ENCODE data around the gene CCDC88A.

CCDC88A gene

DNA sequence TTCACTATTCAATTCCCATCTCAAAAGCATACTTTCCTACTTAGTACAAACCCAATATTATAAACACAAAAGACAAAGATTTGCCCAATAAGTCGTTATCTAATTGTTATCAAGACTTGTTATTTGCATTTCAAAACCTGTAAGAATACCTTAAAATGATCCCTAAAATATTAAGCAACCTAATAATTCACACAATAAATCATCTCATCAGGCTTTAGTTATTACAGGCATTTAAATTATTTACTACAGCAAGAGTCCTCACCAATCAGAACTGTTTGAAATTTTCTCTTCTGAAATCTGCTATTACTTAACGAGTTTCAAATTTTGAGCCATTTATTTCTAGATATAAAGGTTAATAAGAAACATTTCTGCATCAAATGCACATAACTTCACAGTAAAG, 1.6 kb downstream of the CCDC88A start:
- TF ChIP-seq GATA1 (IDR thresholded peaks at IDR 0.05; ENCODE audit: low read depth, low read length) = no peak
- DNase-seq = peak in 1 of 2 experiments; percentile 44

DNA sequence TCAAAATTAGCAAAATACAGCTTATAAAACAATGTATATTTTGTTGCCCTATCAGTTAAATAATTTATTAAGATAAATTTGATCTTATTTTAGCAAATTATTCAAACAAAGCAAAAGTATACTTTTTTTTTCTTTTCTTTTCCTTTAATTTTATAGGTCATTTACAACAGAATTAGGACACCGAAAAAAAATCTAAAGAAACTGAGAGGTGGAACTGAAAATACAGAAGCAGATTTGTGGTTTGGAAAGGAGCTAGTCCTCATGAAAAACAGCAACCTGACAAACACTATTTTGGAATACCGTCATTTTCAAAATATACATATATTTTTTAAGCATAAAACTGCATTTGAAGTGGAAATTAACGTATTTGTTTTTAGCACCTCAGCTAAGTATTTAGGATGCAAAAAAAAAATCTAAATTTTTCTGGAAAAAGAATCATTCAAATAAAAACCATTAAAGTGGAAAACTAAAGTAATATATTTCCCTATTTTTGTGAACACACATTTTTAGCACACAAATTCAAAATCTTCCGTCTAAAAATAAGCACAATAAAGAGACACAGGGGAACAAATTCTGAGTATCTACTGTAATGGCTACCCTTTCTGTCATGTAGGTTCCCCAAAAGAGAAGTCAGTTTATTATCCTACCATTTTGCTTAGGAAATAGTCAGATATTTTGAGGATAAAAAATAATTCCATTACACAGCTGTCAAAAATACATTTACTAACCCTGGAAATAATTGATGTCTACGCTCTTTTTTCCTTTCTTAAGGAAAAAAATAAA, 2.7 kb downstream of the CCDC88A start:
- peak; percentile 10 to 23 for DNase-seq
- no peak for TF ChIP-seq GATA1 (IDR thresholded peaks at IDR 0.05; ENCODE audit: low read depth, low read length)
- TF ChIP-seq POLR2A (IDR thresholded peaks at IDR 0.05; ENCODE audit: low read length) = no peak

DNA sequence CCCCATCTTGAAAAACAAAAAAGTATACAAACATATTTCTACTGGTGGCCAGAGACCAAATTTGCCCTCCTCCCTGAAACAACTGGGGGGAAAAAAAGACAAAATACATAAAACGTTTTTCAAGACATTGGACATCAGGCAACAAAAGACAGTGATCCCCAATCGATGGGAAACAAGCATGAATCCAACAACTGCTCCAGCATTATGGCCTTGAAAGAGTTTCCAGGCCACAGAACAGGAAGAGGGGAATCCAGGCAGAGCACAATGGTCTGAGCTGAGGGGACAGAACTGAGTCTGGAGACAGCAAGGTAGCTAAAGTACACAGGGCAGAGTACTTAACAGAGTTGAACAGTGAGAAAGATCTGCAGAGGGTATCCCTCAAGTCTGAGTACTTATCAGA, 4.4 kb downstream of the CCDC88A start:
- TF ChIP-seq POLR2A (IDR thresholded peaks at IDR 0.05; ENCODE audit: low read length) = no peak
- no peak for TF ChIP-seq GATA1 (IDR thresholded peaks at IDR 0.05; ENCODE audit: low read depth, low read length)
- DNase-seq = peak; percentile 37 to 46

DNA sequence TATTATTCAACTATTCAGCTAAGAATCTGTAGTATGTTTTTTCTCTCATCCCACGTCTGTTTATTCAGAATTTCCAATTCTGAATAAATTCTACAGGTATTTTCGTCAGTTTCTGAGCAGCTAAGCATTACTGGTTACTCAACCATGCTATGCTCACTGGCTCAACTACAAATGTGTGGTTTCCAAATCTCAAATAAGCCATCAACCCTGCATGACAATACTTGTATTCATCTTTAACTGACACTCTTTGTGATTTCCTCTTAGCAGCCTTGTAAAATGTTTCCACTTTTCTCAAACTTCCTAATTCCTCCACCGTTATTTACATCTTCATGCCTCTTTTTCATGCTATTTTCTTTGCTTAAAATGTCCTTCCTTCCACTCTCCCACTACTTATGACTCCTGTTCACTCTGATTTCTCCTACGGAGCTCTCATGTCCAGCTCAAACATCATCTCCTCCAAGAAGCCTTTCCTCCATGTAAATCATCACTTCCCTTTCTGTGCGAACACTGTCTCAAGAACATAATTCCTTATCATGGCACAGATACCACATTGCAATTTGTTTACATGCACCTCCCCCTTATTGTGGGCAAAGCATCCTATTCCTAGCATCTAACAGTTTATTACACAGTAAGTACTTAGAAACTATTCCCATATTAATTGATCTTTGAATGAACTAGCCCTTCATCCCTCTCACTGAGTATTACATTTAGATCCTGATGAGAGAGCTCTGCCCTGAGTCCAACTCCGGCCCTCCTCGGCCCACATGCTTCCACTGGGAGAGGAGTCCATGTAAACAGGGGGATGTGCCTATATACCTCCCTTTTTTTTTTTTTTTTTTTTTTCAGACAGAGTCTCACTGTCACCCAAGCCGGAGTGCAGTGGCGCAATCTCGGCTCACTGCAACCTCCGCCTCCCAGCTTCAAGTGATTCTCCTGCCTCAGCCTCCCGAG, 10.5 kb downstream of the CCDC88A start:
- DNase-seq = no peak
- TF ChIP-seq GATA1 (IDR thresholded peaks at IDR 0.05; ENCODE audit: low read depth, low read length) (no peak), POLR2A (IDR thresholded peaks at IDR 0.05; ENCODE audit: low read length) (no peak)

DNA sequence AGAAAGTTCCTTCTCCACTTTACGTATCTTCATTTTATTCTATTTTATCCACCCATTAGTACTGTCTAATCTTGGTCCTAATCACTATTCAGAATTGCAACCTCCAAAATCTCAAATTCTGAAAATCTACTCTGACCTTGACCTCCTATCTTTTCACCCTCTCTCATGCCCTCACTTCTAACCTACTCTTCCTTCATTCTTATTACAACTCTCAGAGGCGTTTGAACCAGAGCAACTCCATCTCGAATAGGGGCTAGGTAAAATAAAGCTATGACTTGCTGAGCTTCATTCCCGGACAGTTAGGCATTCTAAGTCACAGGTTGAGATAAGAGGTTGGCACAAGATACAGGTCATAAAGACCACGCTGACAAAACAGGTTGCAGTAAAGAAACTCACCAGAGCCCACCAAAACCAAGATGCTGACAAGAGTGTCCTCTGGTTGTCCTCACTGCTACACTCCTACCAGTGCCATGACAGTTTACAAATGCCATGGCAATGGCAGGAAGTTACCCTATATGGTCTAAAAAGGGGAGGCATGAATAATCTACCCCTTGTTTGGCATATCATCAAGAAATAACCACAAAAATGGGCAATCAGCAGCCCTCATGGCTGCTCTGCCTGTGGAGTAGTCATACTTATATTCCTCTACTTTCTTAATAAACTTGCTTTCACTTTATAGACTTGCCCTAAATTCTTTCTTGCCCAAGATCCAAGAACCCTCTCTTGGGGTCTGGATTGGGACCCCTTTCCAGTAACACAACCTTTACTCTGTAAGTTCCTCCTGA, 11.4 kb downstream of the CCDC88A start:
- TF ChIP-seq GATA1 (IDR thresholded peaks at IDR 0.05; ENCODE audit: low read depth, low read length) (no peak), POLR2A (IDR thresholded peaks at IDR 0.05; ENCODE audit: low read length) (no peak)
- DNase-seq = peak in 1 of 2 experiments; percentile 7

DNA sequence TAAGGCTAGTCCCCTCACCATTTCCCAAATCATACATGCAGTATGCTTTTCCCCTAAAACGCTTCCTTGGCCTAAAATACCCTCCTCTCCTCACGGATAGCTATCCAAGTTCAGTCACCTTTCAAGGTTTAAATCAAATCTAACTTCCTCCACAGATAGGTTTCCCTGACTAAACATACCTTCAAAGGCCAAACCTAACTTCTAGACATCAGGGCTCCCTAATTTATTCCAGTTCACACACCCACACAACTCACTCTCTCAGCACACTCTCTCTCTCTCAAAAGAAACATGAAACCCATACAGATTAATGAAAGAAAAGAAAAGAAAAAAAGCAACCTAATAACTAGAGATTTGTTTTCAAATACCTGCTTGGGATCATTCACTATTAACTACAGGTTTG, 14.5 kb downstream of the CCDC88A start:
- no peak for DNase-seq
- TF ChIP-seq POLR2A (IDR thresholded peaks at IDR 0.05; ENCODE audit: low read length) (no peak), GATA1 (IDR thresholded peaks at IDR 0.05; ENCODE audit: low read depth, low read length) (no peak)

DNA sequence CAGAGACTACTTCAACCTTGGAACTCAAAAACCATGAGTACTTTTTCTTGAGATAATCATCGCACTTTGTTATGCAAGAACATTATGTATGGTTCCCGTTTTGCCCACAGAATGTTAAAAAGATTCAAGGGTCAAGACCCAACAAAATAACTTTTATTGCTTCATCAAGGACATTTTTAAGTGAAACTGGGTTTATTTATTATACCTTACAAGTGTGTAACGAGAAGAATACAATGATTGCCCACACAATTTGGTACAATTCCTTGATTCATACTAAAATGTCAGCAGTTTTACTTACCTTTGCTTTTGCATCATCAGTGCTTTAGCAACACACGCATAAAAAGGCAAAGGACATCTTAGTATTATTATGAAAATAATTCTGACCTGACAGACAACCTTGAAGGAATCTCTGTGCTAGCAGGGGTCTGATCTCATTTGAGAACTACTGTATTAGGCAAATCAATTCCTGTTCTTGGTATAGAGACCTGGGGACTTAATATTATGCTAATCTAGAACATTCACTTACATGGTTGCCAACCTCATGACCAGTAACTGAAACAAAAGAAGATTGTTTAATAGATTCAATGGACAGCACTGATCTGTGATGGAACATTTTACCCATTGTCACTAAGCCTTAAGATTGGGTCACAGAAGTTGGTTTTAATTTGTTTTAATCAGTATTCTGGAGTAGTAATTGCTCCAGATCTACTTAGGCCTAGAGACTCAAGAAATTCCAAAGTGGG, 16.2 kb downstream of the CCDC88A start:
- TF ChIP-seq GATA1 (IDR thresholded peaks at IDR 0.05; ENCODE audit: low read depth, low read length) (no peak), POLR2A (IDR thresholded peaks at IDR 0.05; ENCODE audit: low read length) (no peak)
- DNase-seq = no peak

DNA sequence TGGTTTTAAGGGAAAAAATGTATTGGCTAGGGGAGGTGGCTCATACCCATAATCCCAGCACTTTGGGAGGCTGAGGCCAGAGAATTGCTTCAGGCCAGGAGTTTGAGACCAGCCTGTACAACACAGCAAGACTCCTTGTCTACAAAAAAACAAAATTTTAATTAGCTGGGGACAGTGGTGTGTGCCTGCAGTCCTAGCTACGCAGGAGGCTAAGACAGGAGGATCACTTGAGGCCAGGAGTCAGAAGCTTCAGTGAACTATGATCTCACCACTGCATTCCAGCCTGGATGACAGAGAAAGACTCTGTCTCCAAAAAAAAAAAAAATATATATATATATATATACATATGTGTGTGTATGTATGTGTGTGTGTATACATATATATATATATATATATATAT, 18.5 kb downstream of the CCDC88A start:
- TF ChIP-seq GATA1 (IDR thresholded peaks at IDR 0.05; ENCODE audit: low read depth, low read length) (no peak), POLR2A (IDR thresholded peaks at IDR 0.05; ENCODE audit: low read length) (no peak)
- DNase-seq = no peak

DNA sequence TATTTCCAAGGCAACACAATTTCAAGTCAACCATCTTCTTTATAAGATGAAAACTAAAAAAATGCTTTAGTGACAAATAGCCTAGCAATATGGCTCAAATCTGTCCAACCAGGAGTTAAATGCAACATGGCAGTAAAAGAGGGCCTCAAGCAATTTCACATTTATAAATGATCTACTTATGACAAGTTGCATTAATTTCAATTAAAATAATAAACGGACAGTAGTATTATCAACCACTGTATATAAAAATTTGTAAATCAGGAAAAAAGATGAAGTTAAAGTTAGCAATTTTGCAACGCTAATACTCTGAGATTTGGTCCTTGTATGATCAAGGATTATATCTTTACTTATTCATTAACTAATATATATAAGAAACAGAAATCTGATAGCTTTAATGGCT, 19.3 kb downstream of the CCDC88A start:
- DNase-seq = no peak
- no peak for TF ChIP-seq GATA1 (IDR thresholded peaks at IDR 0.05; ENCODE audit: low read depth, low read length)

DNA sequence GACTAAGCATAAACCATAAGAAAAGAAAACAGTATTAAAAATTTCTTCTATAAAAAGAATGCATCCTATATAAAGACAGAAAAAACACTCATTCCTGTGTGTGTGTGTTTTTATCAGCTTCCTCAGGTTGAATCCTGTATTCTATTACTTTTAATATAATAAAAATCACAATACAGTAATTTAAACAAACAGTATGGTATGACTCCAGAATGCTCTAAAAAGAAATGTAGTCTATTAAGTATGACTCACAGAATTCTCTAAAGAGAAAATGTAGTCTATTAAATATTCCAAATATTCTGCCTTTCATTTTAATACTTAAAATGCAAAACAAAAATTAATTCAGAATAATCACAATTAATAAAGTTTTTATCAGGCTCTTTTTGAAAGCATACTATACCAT, 19.8 kb downstream of the CCDC88A start:
- no peak for TF ChIP-seq POLR2A (IDR thresholded peaks at IDR 0.05; ENCODE audit: low read length)
- TF ChIP-seq GATA1 (IDR thresholded peaks at IDR 0.05; ENCODE audit: low read depth, low read length) = no peak
- DNase-seq = no peak

DNA sequence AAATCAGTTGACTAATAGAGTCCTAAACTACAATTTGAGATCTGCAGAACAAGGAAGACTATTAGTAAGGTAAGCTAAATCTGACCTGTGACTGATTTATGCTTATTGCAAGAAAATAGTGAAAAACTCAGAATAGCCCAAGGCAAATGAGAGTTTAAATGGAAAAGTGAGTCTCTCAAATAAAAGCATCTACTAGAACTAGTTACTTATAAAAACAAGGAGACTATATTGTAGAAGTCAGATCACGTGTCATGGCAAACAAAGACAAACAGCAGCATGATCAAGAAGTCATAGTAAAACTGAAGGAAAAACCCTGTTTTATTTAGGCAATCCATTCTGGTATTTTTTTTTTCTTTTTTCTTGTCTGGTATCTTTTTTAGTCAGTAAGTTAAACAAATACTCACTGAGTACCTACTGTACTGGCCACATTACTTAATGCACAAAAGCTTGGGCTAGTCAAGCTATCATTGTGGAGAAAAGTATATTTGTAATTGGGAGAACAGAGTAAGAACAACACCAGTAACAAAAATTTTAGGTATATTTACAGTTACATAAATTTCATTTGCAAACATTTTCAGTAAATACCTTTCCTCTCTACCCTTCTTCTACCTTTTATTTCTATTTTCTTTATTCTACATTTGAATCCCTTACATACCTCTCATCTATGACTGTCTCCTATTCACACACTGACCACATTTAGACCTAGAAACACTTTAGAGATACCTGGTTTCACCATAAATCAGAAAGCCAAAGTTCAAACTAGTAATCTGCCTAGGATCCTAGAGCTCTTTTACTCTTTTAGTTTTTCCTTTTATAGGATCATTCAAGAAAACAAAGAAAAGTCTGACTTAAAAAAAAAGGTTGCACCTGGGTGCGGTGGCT, 23.7 kb downstream of the CCDC88A start:
- DNase-seq = no peak
- no peak for TF ChIP-seq GATA1 (IDR thresholded peaks at IDR 0.05; ENCODE audit: low read depth, low read length)
- no peak for TF ChIP-seq POLR2A (IDR thresholded peaks at IDR 0.05; ENCODE audit: low read length)

DNA sequence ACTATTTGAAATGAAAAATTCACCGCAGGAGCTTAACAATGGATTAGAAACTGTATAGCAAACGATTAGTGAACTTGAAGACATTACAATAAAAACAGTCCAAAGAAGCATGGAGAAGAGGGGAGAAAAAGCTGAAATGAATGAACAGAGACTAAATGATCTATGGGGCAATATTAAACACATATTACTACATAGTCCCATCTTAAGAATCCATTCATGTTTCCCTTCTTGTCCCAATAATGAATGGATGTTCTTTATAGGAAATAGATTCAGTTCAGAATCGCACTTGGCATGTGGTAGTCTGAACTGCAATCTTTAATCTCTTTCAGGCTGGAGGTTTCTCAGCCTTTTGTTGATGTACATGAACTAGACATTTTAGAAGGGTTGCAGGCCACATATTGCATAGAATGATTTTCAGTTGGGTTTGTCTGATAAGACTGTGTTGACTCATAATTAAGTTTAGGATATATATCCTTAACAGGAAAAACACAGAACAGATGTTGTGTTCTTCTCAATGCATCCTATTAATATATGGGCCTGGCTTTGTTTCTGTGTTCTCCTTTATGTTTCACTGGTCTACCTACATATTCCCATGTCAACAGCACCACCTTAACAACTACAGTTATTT, 27.9 kb downstream of the CCDC88A start:
- peak; percentile 17 to 30 for DNase-seq
- TF ChIP-seq GATA1 (IDR thresholded peaks at IDR 0.05; ENCODE audit: low read depth, low read length) = no peak
- no peak for TF ChIP-seq POLR2A (IDR thresholded peaks at IDR 0.05; ENCODE audit: low read length)
